NOMO-1 (cell line): ENCODE data around the gene TRIM71.
"Not testable (repeated sequence)": the region's sequence is repeated elsewhere in the genome, so short reads cannot be mapped to it uniquely, and the experiment has no call there.

Experiments used
- DNase-seq, 2 experiments: peaks; one replicate each; lab custom pipeline; 2025; ENCODE audit not compliant: unreplicated experiment in 2 of 2; lab: John Stamatoyannopoulos, UW

TRIM71 gene

GRCh38 chr3:32842531-32842931, 24.7 kb downstream of the TRIM71 start:
- DNase-seq = no peak

GRCh38 chr3:32842987-32843386, 25.2 kb downstream of the TRIM71 start:
- DNase-seq = peak; percentile 24 to 29

GRCh38 chr3:32843510-32844321, 25.9 kb downstream of the TRIM71 start:
- DNase-seq = no peak

DNA sequence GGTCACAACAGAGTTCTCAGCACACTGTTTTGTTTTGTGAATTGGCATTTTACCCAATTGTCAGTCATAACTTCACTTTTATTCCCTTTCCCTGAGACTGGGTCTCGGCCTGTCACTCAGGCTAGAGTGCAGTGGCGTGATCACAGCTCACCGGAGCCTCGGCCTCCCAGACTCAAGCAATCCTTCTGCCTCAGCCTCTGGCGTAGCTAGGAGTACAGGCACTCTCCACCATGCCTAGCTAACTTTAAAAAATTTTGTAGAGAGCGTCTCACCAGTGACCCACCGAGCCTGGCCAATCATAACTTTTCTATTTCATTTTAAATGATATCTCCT, 26.5 kb downstream of the TRIM71 start:
- no peak for DNase-seq

DNA sequence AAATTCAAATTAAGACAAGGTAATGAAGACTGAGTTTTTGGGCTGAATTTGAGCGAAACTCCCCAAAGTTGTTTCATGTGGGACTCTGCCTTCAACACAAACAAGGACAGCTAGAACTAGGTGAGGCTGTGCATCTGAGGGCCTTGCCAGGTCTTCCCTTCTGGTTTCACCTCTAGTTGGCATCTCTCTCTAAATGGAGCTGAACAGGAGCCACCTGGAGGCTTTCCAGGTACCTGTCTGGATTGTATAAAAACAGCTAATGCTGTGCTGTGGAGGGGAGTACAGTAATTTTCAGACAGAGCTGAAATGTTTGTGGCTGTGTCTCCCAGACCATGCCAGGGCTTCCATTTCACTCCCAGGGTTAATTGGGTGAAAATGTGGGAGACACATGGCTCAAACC, 27.1 kb downstream of the TRIM71 start:
- no peak for DNase-seq

- DNase-seq = not testable (repeated sequence)
Measured at GRCh38 chr3:32845546-32845945, 27.7 kb downstream of the TRIM71 start.

GRCh38 chr3:32847045-32847444, 29.2 kb downstream of the TRIM71 start:
- not testable (repeated sequence) for DNase-seq

- no peak for DNase-seq
Measured at GRCh38 chr3:32847528-32847927, 29.7 kb downstream of the TRIM71 start.

GRCh38 chr3:32848215-32848614, 30.4 kb downstream of the TRIM71 start:
- DNase-seq = no peak

DNA sequence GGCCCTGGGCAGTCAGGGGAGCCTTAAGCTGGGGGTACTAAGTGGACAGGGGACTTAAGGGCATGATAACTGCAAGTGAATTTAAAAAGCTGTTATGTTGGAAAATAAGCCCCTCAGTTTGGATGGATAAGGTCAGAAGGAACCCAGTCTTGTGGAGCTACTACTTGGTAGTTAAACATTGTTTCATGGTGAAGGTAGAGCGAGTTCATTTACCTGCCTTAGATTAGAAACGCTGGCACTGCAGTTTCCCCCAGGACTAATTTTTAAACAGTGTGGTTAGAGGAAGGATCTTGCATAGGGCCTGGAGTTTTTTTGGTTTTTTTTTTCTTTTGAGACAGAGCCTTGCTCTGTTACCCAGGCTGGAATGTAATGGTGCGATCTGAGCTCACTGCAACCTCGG, 31.2 kb downstream of the TRIM71 start:
- DNase-seq = no peak

DNA sequence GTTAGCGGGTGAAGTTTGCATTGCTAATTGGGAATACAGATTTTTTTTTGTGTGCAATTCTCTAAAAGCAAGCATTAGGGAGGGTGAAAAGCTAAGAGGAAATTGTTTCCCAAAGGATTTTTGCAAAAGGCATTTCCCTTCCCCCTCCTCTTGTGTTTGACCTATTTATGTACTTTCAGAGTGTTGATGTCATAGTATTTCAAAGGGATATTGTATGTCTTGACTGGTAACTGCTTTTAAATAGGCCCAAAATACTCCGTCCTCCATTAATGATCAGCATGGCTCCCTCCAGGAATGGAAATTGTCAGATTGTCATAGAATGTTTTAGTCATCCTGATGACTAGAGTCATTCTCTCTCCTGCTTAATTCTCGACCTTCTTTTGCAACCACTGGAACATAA, 32.4 kb downstream of the TRIM71 start:
- no peak for DNase-seq

- DNase-seq = no peak
Measured at GRCh38 chr3:32850636-32851035, 32.8 kb downstream of the TRIM71 start.

- no peak for DNase-seq
Measured at GRCh38 chr3:32852146-32852545, 34.3 kb downstream of the TRIM71 start.

DNA sequence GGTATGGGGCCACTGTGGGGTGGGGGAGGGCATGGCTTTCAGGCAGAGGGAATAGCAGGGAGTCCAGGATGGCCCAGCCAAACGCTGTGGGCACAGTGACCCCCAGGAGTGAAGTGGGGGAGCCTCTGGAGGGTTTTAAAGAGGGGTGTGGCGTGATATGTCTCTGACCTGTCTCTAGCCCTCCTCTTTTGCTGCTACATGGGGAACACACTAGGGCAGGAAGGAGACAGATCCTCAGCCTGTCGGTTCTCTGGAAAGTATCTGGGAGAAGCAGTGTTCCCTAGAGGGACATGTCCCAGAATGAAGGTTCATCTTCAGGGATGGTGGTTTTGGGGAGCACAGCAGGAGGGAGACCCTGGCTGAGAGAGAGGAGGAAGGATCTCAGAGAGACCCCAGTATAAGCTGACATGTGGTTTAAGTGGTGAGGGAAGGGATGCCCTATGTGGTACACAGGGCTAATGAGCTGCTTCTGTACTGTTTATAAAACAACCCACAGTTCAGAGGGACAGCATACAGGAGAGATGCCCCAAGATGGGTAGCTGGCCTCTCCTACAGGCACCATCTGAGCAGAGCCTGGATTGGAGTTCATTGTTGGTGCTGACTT, 37.7 kb downstream of the TRIM71 start:
- no peak for DNase-seq

DNA sequence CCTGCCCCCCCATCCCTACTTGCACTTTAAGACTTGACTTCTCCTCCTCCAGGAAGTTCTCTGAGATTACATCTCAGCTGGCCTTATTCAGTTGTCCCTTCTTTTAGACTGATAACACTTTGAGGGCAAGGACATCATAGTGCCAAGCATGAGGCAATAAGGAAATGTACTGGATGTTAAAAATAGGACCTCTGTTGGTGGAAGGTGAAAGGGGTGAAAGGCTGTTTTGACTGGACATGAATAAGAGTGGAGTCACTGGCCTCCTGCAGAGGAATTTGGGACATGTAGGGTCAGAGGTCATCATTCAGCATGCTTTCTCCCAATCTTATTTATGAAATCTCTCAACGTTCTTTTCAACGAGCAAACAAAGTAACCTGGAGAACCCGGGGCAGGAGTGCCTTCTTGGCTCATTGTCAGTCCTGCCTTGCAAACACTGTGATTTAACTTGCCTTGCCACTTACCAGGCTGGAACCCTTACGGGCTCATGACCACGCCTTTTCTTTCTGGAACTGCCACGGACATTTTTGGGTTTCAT, 38.6 kb downstream of the TRIM71 start:
- DNase-seq = no peak

DNA sequence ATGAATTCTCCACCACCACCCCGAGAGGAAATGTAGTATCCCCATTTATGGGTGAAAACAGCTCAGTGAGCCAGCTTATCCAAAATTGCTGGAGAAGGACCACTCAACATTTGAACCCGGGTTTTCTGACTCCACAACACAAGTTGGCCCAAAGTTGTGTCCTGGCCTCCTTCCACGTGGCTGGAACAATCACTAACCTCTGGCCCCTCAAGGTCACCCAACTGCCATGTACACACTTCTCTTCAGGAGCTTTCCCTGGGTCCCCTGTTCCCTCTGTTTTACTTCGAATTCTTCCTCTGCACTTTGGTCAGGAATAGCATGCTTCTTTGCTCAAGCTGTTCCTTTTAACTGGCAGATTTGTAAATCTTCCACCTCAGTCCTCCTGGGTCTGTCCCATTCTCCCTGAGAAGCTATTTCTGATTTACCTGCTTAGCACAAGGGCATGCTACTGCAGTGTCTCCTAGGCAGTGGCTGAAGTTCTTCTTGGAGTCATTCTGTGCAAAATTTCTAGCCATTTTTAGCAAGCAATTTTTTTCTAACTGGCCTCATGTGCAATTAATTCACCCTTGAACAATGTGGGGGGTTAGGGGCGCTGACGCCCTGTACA, 39.2 kb downstream of the TRIM71 start:
- DNase-seq = no peak

DNA sequence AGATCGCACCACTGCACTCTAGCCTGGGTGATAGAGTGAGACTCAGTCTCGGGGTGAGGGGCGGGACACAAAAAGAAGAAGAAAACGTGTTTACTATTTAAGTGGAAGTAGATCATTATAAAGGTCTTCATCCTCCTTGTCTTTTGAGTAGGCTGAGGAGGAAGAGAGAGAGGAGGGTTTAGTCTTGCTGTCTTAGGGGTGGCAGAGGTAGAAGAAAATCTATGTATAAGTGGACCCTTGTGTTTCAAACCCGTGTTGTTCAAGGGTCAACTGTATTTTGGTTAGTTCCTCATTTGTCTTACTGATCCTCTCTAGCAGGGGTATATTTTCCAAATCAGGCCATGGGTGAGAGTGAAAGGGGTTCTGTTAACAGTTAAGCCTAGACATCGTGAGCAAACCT, 40.1 kb downstream of the TRIM71 start:
- no peak for DNase-seq

- DNase-seq = no peak
Measured at GRCh38 chr3:32859604-32860237, 41.9 kb downstream of the TRIM71 start.

DNA sequence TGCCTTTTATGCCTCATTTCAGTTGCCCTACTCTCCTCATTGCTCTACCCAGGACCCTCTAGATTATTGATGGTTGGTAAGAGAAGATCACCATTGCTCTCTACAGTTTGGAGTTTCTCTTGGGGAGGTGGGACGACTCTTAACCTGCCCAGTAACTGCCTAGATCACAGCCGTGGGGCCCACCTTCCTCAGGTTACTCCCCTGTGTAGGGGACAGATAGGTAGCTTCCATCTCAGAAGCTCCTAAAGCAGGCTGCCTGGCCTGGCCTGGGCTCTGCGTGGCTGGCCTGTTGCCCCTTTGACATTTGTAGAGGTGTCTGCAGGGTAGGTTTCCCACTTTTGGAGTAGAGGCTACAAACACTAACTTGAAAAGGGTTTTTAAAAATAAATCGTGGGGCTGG, 42.7 kb downstream of the TRIM71 start:
- no peak for DNase-seq

GRCh38 chr3:32861681-32862080, 43.9 kb downstream of the TRIM71 start:
- DNase-seq = no peak

DNA sequence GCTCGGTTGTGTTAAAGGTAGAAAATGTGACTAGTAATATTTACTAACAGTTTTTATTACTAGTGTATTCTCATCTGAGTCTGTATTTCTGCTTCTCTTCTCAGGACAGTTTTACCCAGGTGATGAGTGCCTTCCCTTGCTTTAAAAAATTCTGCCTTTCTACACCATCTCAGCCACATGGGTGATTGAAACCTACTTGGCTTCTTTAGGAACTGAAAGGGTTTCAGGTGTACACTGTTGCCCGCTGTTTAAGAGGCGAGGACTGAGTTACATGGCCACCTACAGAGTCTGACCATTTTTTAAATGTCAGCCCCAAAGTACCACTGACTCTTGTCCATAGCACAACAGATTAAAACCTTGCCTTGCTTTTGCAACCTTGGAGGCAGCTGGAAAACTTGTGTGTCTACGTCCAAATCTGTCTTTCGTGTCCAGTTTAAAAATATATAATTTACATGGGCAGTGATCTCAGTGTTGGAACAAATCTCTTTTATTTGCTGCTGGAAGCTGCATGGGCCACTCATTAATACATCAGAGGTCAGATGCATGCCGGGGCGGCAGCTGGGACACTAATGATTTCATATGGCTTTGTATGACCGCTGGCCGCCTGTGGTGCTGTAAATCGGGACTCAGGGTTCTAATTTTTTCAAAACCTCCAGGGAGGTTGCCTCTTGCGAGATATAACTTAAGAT, 44.6 kb downstream of the TRIM71 start:
- DNase-seq = no peak
